Neural progenitor cell (in vitro differentiated cells): ENCODE results near the gene MCM8. TPM values are rescaled to one million over a fixed set of nuclear protein-coding genes. Genes with fewer than 3 reads are reported as not detected.

Experiments used
- DNase-seq: peaks from one replicate; pipeline ENCODE4 v3.0.0-alpha.2; 2016; ENCODE audit warnings: low spot score
- H2AFZ ChIP-seq: fragments of 200-600 bp; sonication (generic); replicated peaks from 2 replicates; pipeline ENCODE4 v1.6.1; 2016; ENCODE audit warnings: antibody characterized with exemption
- H3F3A ChIP-seq: fragments of 200-600 bp; sonication (generic); 2 replicates; pipeline ENCODE4 v1.6.1; 2016; ENCODE audit warnings: antibody characterized with exemption, low read depth
- H3K27ac ChIP-seq: fragments of 200-600 bp; sonication (generic); 2 replicates; pipeline ENCODE4 v1.5.1; 2016; ENCODE audit warnings: mild to moderate bottlenecking
- H3K27me3 ChIP-seq: fragments of 200-600 bp; sonication (generic); 2 replicates; pipeline ENCODE4 v1.6.1; 2016; ENCODE audit warnings: mild to moderate bottlenecking, moderate library complexity
- H3K36me3 ChIP-seq: fragments of 200-600 bp; sonication (generic); 2 replicates; pipeline ENCODE4 v1.5.1; 2016
- H3K4me1 ChIP-seq: fragments of 200-600 bp; sonication (generic); 2 replicates; pipeline ENCODE4 v1.6.1; 2016; ENCODE audit warnings: mixed run types
- H3K4me2 ChIP-seq: fragments of 200-600 bp; sonication (generic); 2 replicates; pipeline ENCODE4 v1.6.1; 2016
- H3K4me3 ChIP-seq: fragments of 200-600 bp; sonication (generic); 2 replicates; pipeline ENCODE4 v1.5.1; 2016
- H3K79me2 ChIP-seq: fragments of 200-600 bp; sonication (generic); 2 replicates; pipeline ENCODE4 v1.6.1; 2016; ENCODE audit warnings: low read depth
- H3K9ac ChIP-seq: fragments of 200-600 bp; sonication (generic); 2 replicates; pipeline ENCODE4 v1.6.1; 2016
- H3K9me3 ChIP-seq: fragments of 200-600 bp; sonication (generic); 2 replicates; pipeline ENCODE4 v1.5.1; 2016; ENCODE audit warnings: low read depth
- H4K20me1 ChIP-seq: fragments of 200-600 bp; sonication (generic); 2 replicates; pipeline ENCODE4 v1.6.1; 2016; ENCODE audit warnings: low read depth
- H3K27ac Mint-ChIP-seq: 3 replicates; pipeline ENCODE4 v1.8.0; 2021; ENCODE audit warnings: mixed read lengths
- H3K27me3 Mint-ChIP-seq: 2 replicates; pipeline ENCODE4 v1.8.0; 2022; ENCODE audit warnings: low read depth, mild to moderate bottlenecking, inconsistent platforms, moderate library complexity, mixed read lengths; ENCODE audit not compliant: insufficient read depth
- H3K36me3 Mint-ChIP-seq: 3 replicates; pipeline ENCODE4 v1.8.0; 2021; ENCODE audit warnings: mixed read lengths
- H3K4me1 Mint-ChIP-seq: 3 replicates; pipeline ENCODE4 v1.8.0; 2021; ENCODE audit warnings: mixed read lengths
- H3K4me3 Mint-ChIP-seq: 3 replicates; pipeline ENCODE4 v1.8.0; 2021; ENCODE audit warnings: mild to moderate bottlenecking, moderate library complexity, mixed read lengths
- H3K9me3 Mint-ChIP-seq: 3 replicates; pipeline ENCODE4 v1.8.0; 2020; ENCODE audit warnings: mixed read lengths
- EZH2 ChIP-seq: fragments of 200-600 bp; sonication (generic); IDR thresholded peaks from 2 replicates; pipeline ENCODE4 v1.6.1; 2017; ENCODE audit warnings: antibody characterized with exemption, mild to moderate bottlenecking, moderate library complexity
- EZH2phosphoT487 ChIP-seq: fragments of 200-600 bp; sonication (generic); IDR thresholded peaks from 2 replicates; pipeline ENCODE4 v1.6.1; 2017; ENCODE audit warnings: antibody characterized with exemption
- total RNA-seq: library from RNA; depleted of rRNA; stranded (reverse); fragments of >200 nt; gene quantifications from 2 replicates; pipeline ENCODE4 v1.2.3, GENCODE V29; 2015; ENCODE audit warnings: low replicate concordance
- TF ChIP-seq, protein P1 (sequence below): fragments of 200-600 bp; sonication (generic); IDR thresholded peaks from 2 replicates; pipeline ENCODE4 v1.5.1; 2017; ENCODE audit warnings: antibody characterized with exemption, mild to moderate bottlenecking

Gene MCM8
- total RNA-seq: 32.1 and 45.2 TPM in 2 replicates

DNA sequence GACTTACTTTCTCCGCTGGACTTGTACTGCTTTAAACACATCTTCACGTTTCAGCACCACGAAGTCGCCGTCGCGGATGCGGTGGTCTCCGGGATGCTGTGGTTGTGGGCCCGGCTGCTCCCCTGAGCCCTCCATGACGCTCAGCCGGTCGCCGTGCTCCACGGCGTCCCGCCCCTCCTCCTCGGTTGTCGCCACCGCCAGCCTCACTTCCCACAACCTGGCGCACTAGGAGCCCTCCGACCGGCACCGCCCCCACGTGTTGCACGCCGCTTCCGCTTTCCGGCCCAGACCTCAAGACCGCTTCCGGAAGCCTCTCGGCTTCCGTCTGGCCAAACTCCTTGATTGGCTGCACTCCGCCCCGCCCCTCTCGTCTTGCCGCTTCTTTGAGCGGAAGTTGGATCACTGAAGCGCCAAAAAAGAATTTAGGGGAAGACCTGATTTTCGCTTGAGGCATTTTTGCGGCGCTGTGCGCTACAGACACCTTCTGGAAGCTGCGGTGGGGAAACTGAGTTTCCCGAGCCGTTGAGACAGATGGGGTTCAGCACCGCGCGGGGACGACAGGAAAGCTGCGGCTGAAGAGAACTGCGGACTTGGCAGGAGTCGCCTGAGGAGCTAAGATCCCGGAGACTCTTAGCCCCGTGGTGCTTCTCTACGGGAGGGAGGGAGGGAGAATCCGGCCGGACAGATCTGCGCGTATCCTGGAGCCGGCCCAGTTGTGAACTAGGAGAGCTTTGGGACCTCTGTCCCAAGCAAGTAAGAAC, at the start of gene MCM8, which contains the start of gene TRMT6:
MCM8 (plus strand) TSS at position 382 of the 761 bp plus-strand sequence. CDS start 1,364 bp downstream, outside the sequence.
TRMT6 (minus strand) TSS at position 263 of the 761 bp plus-strand sequence; CDS start at position 135, 128 bp downstream.
- peak; percentile 98 for DNase-seq
- peak within 1 kb of the TSS; percentile 94 for H2AFZ ChIP-seq
- no peaks in the 10 kb centered on the region for H3K9me3 ChIP-seq
- peak within 1 kb of the TSS; percentile 98 for H3K4me2 ChIP-seq
- H3K27me3 Mint-ChIP-seq: no peaks in the 10 kb centered on the region
- H3K9me3 Mint-ChIP-seq: no peaks in the 10 kb centered on the region
- H3K79me2 ChIP-seq: peaks cover 55% of the 10 kb centered on the region
- TF ChIP-seq, protein P1, sequence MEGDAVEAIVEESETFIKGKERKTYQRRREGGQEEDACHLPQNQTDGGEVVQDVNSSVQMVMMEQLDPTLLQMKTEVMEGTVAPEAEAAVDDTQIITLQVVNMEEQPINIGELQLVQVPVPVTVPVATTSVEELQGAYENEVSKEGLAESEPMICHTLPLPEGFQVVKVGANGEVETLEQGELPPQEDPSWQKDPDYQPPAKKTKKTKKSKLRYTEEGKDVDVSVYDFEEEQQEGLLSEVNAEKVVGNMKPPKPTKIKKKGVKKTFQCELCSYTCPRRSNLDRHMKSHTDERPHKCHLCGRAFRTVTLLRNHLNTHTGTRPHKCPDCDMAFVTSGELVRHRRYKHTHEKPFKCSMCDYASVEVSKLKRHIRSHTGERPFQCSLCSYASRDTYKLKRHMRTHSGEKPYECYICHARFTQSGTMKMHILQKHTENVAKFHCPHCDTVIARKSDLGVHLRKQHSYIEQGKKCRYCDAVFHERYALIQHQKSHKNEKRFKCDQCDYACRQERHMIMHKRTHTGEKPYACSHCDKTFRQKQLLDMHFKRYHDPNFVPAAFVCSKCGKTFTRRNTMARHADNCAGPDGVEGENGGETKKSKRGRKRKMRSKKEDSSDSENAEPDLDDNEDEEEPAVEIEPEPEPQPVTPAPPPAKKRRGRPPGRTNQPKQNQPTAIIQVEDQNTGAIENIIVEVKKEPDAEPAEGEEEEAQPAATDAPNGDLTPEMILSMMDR: no peak
- TF ChIP-seq EZH2phosphoT487: no peak
- no peak for TF ChIP-seq EZH2
- no peaks in the 10 kb centered on the region for H3K27me3 ChIP-seq
- H3K9ac ChIP-seq: peak within 1 kb of the TSS; percentile 81
- H3K4me1 ChIP-seq: peaks cover 9% of the 10 kb centered on the region
- H4K20me1 ChIP-seq: no peaks in the 10 kb centered on the region
- peaks cover 19% of the 10 kb centered on the region for H3K36me3 ChIP-seq
- H3K27ac Mint-ChIP-seq: peak within 1 kb of the TSS; percentile 93
- peak within 1 kb of the TSS; percentile 86 for H3K27ac ChIP-seq
- peaks cover 9% of the 10 kb centered on the region for H3F3A ChIP-seq
- peaks cover 9% of the 10 kb centered on the region for H3K36me3 Mint-ChIP-seq
- H3K4me3 Mint-ChIP-seq: peak within 1 kb of the TSS; percentile 98
- H3K4me3 ChIP-seq: peak within 1 kb of the TSS; percentile 82
- H3K4me1 Mint-ChIP-seq: peaks cover 18% of the 10 kb centered on the region

DNA sequence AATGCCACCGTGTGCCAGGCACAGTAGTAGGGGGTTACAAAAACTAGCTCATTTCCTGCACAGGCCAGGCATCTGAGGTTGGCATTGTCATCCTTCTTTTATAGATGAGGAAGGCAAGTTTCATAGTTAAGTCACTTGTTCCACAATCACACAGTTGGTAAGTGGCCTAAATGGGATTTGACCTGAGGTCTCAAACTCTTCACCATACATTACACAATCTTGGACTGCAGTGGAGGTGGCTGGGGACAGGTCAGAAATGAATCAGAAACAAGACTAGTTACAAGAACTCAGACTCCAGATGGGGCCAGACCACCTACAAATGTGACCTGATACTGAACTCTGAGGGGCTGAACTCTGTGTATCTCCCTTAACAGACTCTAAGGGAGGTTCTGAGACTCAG, 49.5 kb upstream of the MCM8 start:
- Histone ChIP-seq H3K27ac (no peak overlapping the region), H3K79me2 (no peaks in the 10 kb centered on the region), H3F3A (no peaks in the 10 kb centered on the region), H3K9ac (no peak overlapping the region), H3K9me3 (no peaks in the 10 kb centered on the region), H3K36me3 (no peaks in the 10 kb centered on the region), H4K20me1 (no peaks in the 10 kb centered on the region), H3K4me1 (no peaks in the 10 kb centered on the region), H3K27me3 (no peaks in the 10 kb centered on the region), H3K4me2 (no peak overlapping the region), H2AFZ (no peak overlapping the region), H3K4me3 (no peak overlapping the region)
- no peaks in the 10 kb centered on the region for H3K4me1 Mint-ChIP-seq
- no peak for DNase-seq
- H3K27me3 Mint-ChIP-seq: peaks cover 3% of the 10 kb centered on the region
- H3K4me3 Mint-ChIP-seq: no peak overlapping the region
- peaks cover 2% of the 10 kb centered on the region for H3K9me3 Mint-ChIP-seq
- no peak overlapping the region for H3K27ac Mint-ChIP-seq
- no peaks in the 10 kb centered on the region for H3K36me3 Mint-ChIP-seq
- TF ChIP-seq EZH2 (no peak), EZH2phosphoT487 (no peak)
- TF ChIP-seq, protein P1: no peak

DNA sequence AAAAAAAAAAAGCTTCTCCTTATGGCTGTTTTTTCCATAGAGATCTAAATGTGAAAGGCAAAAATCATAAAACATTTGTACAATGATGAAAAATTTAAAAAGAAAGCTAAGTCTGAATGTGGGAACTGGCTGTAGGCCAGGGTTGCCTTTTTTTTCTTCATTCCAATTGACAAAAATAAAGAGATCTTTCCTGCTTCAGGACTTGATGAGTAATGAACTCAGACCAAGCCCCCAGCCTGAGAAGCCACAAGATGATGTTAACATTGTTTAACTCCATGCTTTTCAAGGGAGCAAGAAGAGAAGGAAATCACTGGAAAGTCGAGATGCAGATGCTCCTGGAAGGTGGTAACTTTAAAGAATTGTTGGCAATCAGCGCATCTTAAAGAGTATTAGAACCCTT, 41.5 kb upstream of the MCM8 start:
- H3K4me1 Mint-ChIP-seq: peaks cover 11% of the 10 kb centered on the region
- no peak overlapping the region for H2AFZ ChIP-seq

More for the DNA sequence above, 41.5 kb upstream of the MCM8 start:
- H3K4me3 Mint-ChIP-seq: no peak overlapping the region
- H3K36me3 Mint-ChIP-seq: no peaks in the 10 kb centered on the region
- Histone ChIP-seq H3K9me3 (no peaks in the 10 kb centered on the region), H3K27me3 (peaks cover 18% of the 10 kb centered on the region), H3K9ac (no peak overlapping the region), H3K4me2 (no peak overlapping the region), H3K79me2 (no peaks in the 10 kb centered on the region), H3K36me3 (no peaks in the 10 kb centered on the region), H3K4me3 (no peak overlapping the region), H3K27ac (no peak overlapping the region), H4K20me1 (no peaks in the 10 kb centered on the region), H3K4me1 (peaks cover 15% of the 10 kb centered on the region), H3F3A (peaks cover 21% of the 10 kb centered on the region)
- H3K27me3 Mint-ChIP-seq: peaks cover 7% of the 10 kb centered on the region
- H3K27ac Mint-ChIP-seq: no peak overlapping the region
- TF ChIP-seq EZH2phosphoT487: no peak
- TF ChIP-seq, protein P1: no peak
- no peak for TF ChIP-seq EZH2
- DNase-seq: no peak
- H3K9me3 Mint-ChIP-seq: no peaks in the 10 kb centered on the region
